Myometrial cell (primary cell): Measurements from ENCODE around the gene RUVBL2. TPM values are rescaled to one million over a fixed set of nuclear protein-coding genes. Genes with fewer than 3 reads are reported as not detected.

ENCODE experiments used
- total RNA-seq: library from RNA; depleted of rRNA; stranded (reverse); fragments of >200 nt; gene quantifications from 2 replicates; pipeline ENCODE4 v1.2.3, GENCODE V29; 2015

RUVBL2 gene
- total RNA-seq, result 336 and 350 TPM in 2 replicates

GRCh38 chr19:48993175-48994034, at the start of gene RUVBL2, which contains the start of gene GYS1:
Gene RUVBL2 (plus strand): TSS chr19:48993887. CDS start chr19:48993912, 25 bp downstream.
Gene GYS1 (minus strand): TSS chr19:48993309. CDS start chr19:48993112, 197 bp downstream.

GRCh38 chr19:48954595-48955307, 38.9 kb upstream of the RUVBL2 start, which contains the start of gene BAX:
Gene BAX (plus strand): TSS chr19:48954875. CDS start chr19:48954929, 54 bp downstream.

GRCh38 chr19:48965040-48965805, 28.5 kb upstream of the RUVBL2 start, which contains the start of gene FTL:
Gene FTL (plus strand): TSS chr19:48965309. CDS start chr19:48965508, 199 bp downstream.

GRCh38 chr19:49017041-49017665, 23.5 kb downstream of the RUVBL2 start, which contains the start of gene LHB:
Gene LHB (minus strand): TSS chr19:49017091. CDS start chr19:49017081, 10 bp downstream.

GRCh38 chr19:49024233-49024632, 30.5 kb downstream of the RUVBL2 start, which contains the start of gene CGB3:
Gene CGB3 (minus strand): TSS chr19:49024333. CDS start chr19:49023971, 362 bp downstream.

GRCh38 chr19:49031642-49032301, 38.1 kb downstream of the RUVBL2 start, which contains the start of gene CGB2:
Gene CGB2 (plus strand): TSS chr19:49031890. CDS start chr19:49032096, 206 bp downstream.

GRCh38 chr19:49036815-49037214, 43.1 kb downstream of the RUVBL2 start, which contains the start of gene CGB1:
Gene CGB1 (minus strand): TSS chr19:49036895. CDS start chr19:49036711, 184 bp downstream.

GRCh38 chr19:49043548-49043947, 49.9 kb downstream of the RUVBL2 start, which contains the start of gene CGB5:
Gene CGB5 (plus strand): TSS chr19:49043848. CDS start chr19:49044210, 362 bp downstream.

GRCh38 chr19:49049011-49049410, 55.3 kb downstream of the RUVBL2 start, which contains the start of gene CGB8:
Gene CGB8 (minus strand): TSS chr19:49049111. CDS start chr19:49048739, 372 bp downstream.

GRCh38 chr19:49057636-49058234, 64.0 kb downstream of the RUVBL2 start, which contains the start of gene CGB7:
Gene CGB7 (minus strand): TSS chr19:49057749. CDS start chr19:49055375, 2,374 bp downstream.

GRCh38 chr19:49064768-49065611, 71.3 kb downstream of the RUVBL2 start, which contains the start of gene NTF4:
Gene NTF4 (minus strand): TSS chr19:49064818. CDS start chr19:49061997, 2,821 bp downstream.

Other genes with a start within 250 kb of the RUVBL2 start
- gene IZUMO1, start 247.0 kb upstream of the RUVBL2 start, total RNA-seq, result not detected in 2 replicates
- gene FUT1, start 241.2 kb upstream of the RUVBL2 start, total RNA-seq, result under 0.01 and 0.86 TPM in 2 replicates
- not detected in 2 replicates for gene FGF21, start 238.4 kb upstream of the RUVBL2 start, total RNA-seq
- gene BCAT2, start 182.9 kb upstream of the RUVBL2 start, total RNA-seq, result 65.0 and 83.0 TPM in 2 replicates
- gene HSD17B14, start 157.4 kb upstream of the RUVBL2 start, total RNA-seq, result 2.3 and 8.2 TPM in 2 replicates
- gene PLEKHA4, start 125.3 kb upstream of the RUVBL2 start, total RNA-seq, result 24.3 and 32.3 TPM in 2 replicates
- gene PPP1R15A, start 121.5 kb upstream of the RUVBL2 start, total RNA-seq, result 35.1 and 39.8 TPM in 2 replicates
- not detected in 2 replicates for gene TULP2, start 95.1 kb upstream of the RUVBL2 start, total RNA-seq
- 188 and 245 TPM in 2 replicates for gene NUCB1, start 93.6 kb upstream of the RUVBL2 start, total RNA-seq
- not detected in 2 replicates for gene DHDH, start 60.2 kb upstream of the RUVBL2 start, total RNA-seq
- gene BAX, start 39.0 kb upstream of the RUVBL2 start, total RNA-seq, result 189 and 226 TPM in 2 replicates
- gene FTL, start 28.6 kb upstream of the RUVBL2 start, total RNA-seq, result 3,594 and 3,702 TPM in 2 replicates
- gene GYS1, start 578 bp upstream of the RUVBL2 start, total RNA-seq, result 38.1 and 43.8 TPM in 2 replicates
- not detected in 2 replicates for gene LHB, start 23.2 kb downstream of the RUVBL2 start, total RNA-seq
- gene CGB3, start 30.4 kb downstream of the RUVBL2 start, total RNA-seq, result not detected in 2 replicates
- gene CGB2, start 38.0 kb downstream of the RUVBL2 start, total RNA-seq, result not detected in 2 replicates
- gene CGB1, start 43.0 kb downstream of the RUVBL2 start, total RNA-seq, result not detected in 2 replicates
- not detected in 2 replicates for gene CGB5, start 50.0 kb downstream of the RUVBL2 start, total RNA-seq
- gene CGB8, start 55.2 kb downstream of the RUVBL2 start, total RNA-seq, result not detected in 2 replicates
- gene CGB7, start 63.9 kb downstream of the RUVBL2 start, total RNA-seq, result 0.29 and 0.53 TPM in 2 replicates
- gene NTF4, start 70.9 kb downstream of the RUVBL2 start, total RNA-seq, result not detected in 2 replicates
- not detected in 2 replicates for gene KCNA7, start 78.8 kb downstream of the RUVBL2 start, total RNA-seq
- gene SNRNP70, start 91.6 kb downstream of the RUVBL2 start, total RNA-seq, result 165 and 195 TPM in 2 replicates
- gene LIN7B, start 120.5 kb downstream of the RUVBL2 start, total RNA-seq, result 16.5 and 21.0 TPM in 2 replicates
- 2.3 and 6.3 TPM in 2 replicates for gene C19orf73, start 125.3 kb downstream of the RUVBL2 start, total RNA-seq
- gene PPFIA3, start 125.7 kb downstream of the RUVBL2 start, total RNA-seq, result 1.2 and 1.8 TPM in 2 replicates
- gene HRC, start 161.5 kb downstream of the RUVBL2 start, total RNA-seq, result not detected in 2 replicates
- gene TRPM4, start 163.9 kb downstream of the RUVBL2 start, total RNA-seq, result 18.5 and 19.0 TPM in 2 replicates